GM12865 (cell line): ENCODE data around the gene TPCN2.
A peak's percentile ranks its signal among the peaks of the same experiment; 100 is the strongest.

ENCODE experiments used
- DNase-seq: peaks from one replicate; pipeline ENCODE4 v3.0.0; 2010; ENCODE audit warnings: low read depth
- H3K4me3 ChIP-seq: 2 replicates; pipeline ENCODE4 v1.5.1; 2011; ENCODE audit warnings: mild to moderate bottlenecking, low read depth, low read length, control low read depth
- TF ChIP-seq, protein P1 (sequence below): IDR thresholded peaks from 2 replicates; pipeline ENCODE4 v1.5.1; 2011; ENCODE audit warnings: low read length, control low read depth, low read depth, inconsistent platforms; ENCODE audit not compliant: insufficient read depth; ENCODE audit errors: missing control alignments

The TPCN2 gene

GRCh38 chr11:69048031-69048693 lies 570 bp upstream of the TPCN2 start:
- H3K4me3 ChIP-seq: peak overlapping the region; percentile 89
- no peak for DNase-seq
- TF ChIP-seq, protein P1, sequence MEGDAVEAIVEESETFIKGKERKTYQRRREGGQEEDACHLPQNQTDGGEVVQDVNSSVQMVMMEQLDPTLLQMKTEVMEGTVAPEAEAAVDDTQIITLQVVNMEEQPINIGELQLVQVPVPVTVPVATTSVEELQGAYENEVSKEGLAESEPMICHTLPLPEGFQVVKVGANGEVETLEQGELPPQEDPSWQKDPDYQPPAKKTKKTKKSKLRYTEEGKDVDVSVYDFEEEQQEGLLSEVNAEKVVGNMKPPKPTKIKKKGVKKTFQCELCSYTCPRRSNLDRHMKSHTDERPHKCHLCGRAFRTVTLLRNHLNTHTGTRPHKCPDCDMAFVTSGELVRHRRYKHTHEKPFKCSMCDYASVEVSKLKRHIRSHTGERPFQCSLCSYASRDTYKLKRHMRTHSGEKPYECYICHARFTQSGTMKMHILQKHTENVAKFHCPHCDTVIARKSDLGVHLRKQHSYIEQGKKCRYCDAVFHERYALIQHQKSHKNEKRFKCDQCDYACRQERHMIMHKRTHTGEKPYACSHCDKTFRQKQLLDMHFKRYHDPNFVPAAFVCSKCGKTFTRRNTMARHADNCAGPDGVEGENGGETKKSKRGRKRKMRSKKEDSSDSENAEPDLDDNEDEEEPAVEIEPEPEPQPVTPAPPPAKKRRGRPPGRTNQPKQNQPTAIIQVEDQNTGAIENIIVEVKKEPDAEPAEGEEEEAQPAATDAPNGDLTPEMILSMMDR: no peak

GRCh38 chr11:69049490-69049867 lies 747 bp downstream of the TPCN2 start:
- H3K4me3 ChIP-seq: peak overlapping the region; percentile 89
- TF ChIP-seq, protein P1: no peak
- DNase-seq: no peak

- TF ChIP-seq, protein P1: no peak
- no peak overlapping the region; the same call in none of the 2 replicates for H3K4me3 ChIP-seq
- DNase-seq: no peak
These were observed 2.1 kb downstream of the TPCN2 start for GRCh38 chr11:69050592-69051380.

DNA sequence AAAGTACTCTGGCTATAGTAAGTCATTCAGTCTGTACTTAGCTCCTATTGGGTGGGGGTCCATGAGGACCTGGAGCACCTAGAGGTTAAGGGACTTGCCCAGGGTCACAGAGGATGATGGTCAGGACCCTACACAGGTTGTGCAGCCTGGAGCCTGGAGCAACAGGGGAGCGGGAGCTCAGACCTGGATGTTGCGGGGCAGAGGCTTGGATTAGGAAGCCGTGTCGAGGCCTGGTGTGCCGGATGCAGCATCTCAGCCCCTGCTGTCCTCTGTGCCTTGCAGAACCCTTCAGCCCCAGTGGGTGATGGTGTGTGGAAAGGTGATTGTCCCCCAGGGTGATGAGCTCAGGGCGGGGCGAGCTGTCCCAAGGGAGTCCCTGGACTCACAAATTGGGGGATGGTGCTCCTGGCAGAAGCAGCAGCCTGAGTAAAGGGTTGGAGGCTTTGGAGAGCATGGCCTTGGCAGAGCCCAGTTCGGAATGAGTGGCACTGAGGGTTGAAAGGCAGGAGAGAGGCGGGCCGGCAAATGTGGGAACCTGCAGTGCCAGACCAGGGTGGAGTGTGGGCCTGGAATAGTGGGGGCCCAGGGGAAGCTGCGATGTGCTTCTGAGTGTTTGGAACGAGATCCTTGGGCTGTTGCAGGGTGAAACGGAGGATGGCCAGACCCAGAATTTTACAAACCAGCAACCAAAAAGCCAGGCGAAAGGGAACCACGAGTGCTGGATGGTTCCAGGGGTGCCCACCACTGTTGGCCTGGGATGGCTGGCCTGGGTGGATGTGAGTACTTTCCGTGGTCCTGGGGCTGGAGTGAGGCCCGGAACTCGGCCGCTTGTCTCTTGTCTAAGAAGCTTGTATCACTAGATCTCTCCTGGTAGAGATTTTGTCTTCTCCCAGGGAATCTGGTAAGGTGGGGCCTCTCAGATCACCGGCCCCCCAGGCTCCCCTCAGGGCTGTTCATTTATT lies 2.9 kb downstream of the TPCN2 start:
- TF ChIP-seq, protein P1: no peak
- peak; percentile 39 for DNase-seq
- H3K4me3 ChIP-seq: peak overlapping the region; percentile 5; the same call in 1 of the 2 replicates

DNA sequence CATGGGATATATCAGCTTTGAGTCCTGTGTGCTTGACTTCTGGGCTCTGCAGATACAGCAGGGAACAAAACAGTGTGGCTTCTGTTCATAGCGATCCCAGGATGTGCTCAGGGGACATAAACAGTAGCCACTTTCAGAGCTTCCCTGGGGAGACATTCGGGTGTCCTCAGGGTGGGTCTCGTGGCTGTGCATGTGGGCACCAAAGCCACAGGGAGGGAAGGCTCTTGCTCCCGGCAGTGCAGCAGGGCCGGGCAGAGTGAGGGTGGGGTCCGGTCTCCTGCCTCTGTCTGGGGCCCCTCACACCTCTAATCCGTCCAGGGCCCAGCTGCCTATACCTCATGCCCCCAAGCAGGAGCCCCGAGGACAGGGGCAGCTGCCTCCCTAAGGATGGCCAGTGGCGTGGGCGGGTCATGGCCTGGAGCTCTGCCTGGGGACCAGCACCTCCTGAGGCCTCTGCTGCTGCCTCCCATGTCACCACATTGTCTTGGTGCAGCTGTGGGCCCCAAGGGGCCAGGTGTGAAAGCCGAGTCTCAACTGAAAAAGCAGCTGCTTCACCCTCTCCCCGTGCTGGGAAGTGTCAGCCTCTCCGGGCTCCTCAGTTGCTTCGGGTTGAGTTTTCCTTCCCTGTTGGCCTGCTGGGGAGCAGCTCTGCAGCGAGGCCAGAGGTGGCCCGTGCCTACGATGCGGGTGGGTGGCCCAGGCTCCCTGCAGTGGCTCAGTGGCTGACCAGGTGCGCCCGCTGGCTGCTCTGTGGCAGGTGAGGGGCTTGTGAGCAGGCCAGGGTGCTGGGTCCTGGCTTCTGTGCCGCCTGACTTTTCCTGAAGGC lies 3.8 kb downstream of the TPCN2 start:
- TF ChIP-seq, protein P1: no peak
- peak overlapping the region; percentile 3 for H3K4me3 ChIP-seq
- peak; percentile 72 for DNase-seq

- TF ChIP-seq, protein P1: no peak
These were observed 4.4 kb downstream of the TPCN2 start for GRCh38 chr11:69053169-69053477.

More at GRCh38 chr11:69053169-69053477, 4.4 kb downstream of the TPCN2 start:
- H3K4me3 ChIP-seq: peak overlapping the region; percentile 3; the same call in 1 of the 2 replicates
- DNase-seq: no peak
